GM23338 (cell line): ENCODE data around the gene PCED1A. TPM values are rescaled to one million over a fixed set of nuclear protein-coding genes. Genes with fewer than 3 reads are reported as not detected.

Experiments used
- ATAC-seq: fragments of 200-7000 bp; cut with Tn5 transposase; 3 replicates; pipeline ENCODE4 v1.9.1; 2020
- DNase-seq: peaks from one replicate; pipeline ENCODE4 v3.0.0-alpha.2; 2015; ENCODE audit warnings: low spot score
- H2AFZ ChIP-seq: fragments of 200-600 bp; sonication (generic); 2 replicates; pipeline ENCODE4 v1.8.0; 2016; ENCODE audit warnings: antibody characterized with exemption, mild to moderate bottlenecking, moderate library complexity
- H3F3A ChIP-seq: fragments of 200-600 bp; sonication (generic); replicated peaks from 2 replicates; pipeline ENCODE4 v1.8.0; 2017; ENCODE audit warnings: antibody characterized with exemption, mixed run types, low read depth
- H3K27ac ChIP-seq: fragments of 200-600 bp; sonication (generic); 2 replicates; pipeline ENCODE4 v1.6.1; 2016; ENCODE audit warnings: low read depth
- H3K27me3 ChIP-seq: fragments of 200-600 bp; sonication (generic); 2 replicates; pipeline ENCODE4 v1.8.0; 2016; ENCODE audit warnings: mild to moderate bottlenecking, mixed run types, moderate library complexity; ENCODE audit not compliant: insufficient read depth
- H3K36me3 ChIP-seq: fragments of 200-600 bp; sonication (generic); 2 replicates; pipeline ENCODE4 v1.8.0; 2016; ENCODE audit warnings: mild to moderate bottlenecking; ENCODE audit not compliant: insufficient read depth
- H3K4me1 ChIP-seq: fragments of 200-600 bp; sonication (generic); 2 replicates; pipeline ENCODE4 v1.8.0; 2016; ENCODE audit warnings: mild to moderate bottlenecking, moderate library complexity; ENCODE audit not compliant: insufficient read depth
- H3K4me2 ChIP-seq: fragments of 200-600 bp; sonication (generic); 2 replicates; pipeline ENCODE4 v1.7.1; 2017; ENCODE audit warnings: mixed run types
- H3K4me3 ChIP-seq: fragments of 200-600 bp; sonication (generic); 2 replicates; pipeline ENCODE4 v1.6.1; 2016; ENCODE audit warnings: mixed run types
- H3K79me2 ChIP-seq: fragments of 200-600 bp; sonication (generic); replicated peaks from 2 replicates; pipeline ENCODE4 v1.8.0; 2017; ENCODE audit warnings: mild to moderate bottlenecking; ENCODE audit not compliant: insufficient read depth
- H3K9me2 ChIP-seq: fragments of 200-600 bp; sonication (generic); 2 replicates; pipeline ENCODE4 v1.8.0; 2017; ENCODE audit not compliant: insufficient read depth
- H4K20me1 ChIP-seq: fragments of 200-600 bp; sonication (generic); replicated peaks from 2 replicates; pipeline ENCODE4 v1.8.0; 2017; ENCODE audit warnings: mild to moderate bottlenecking; ENCODE audit not compliant: insufficient read depth
- H3K27ac Mint-ChIP-seq: 2 replicates; pipeline ENCODE4 v1.8.0; 2020; ENCODE audit warnings: inconsistent platforms, mild to moderate bottlenecking, moderate library complexity, mixed read lengths
- H3K27me3 Mint-ChIP-seq: 3 replicates; pipeline ENCODE4 v1.8.0; 2022; ENCODE audit warnings: low read depth, mild to moderate bottlenecking, moderate library complexity, mixed read lengths, inconsistent platforms; ENCODE audit not compliant: insufficient read depth, poor library complexity
- H3K36me3 Mint-ChIP-seq: 3 replicates; pipeline ENCODE4 v1.8.0; 2021; ENCODE audit warnings: low read depth, mild to moderate bottlenecking, inconsistent platforms, moderate library complexity, mixed read lengths
- H3K4me1 Mint-ChIP-seq: 3 replicates; pipeline ENCODE4 v1.8.0; 2020; ENCODE audit warnings: mild to moderate bottlenecking, inconsistent platforms, mixed read lengths
- H3K4me3 Mint-ChIP-seq: 3 replicates; pipeline ENCODE4 v1.8.0; 2021; ENCODE audit warnings: moderate library complexity, mild to moderate bottlenecking, inconsistent platforms, mixed read lengths
- H3K9me3 Mint-ChIP-seq: 3 replicates; pipeline ENCODE4 v1.8.0; 2020; ENCODE audit warnings: moderate library complexity, mild to moderate bottlenecking, inconsistent platforms, mixed read lengths
- EZH2phosphoT487 ChIP-seq: fragments of 200-600 bp; sonication (generic); IDR thresholded peaks from one replicate; pipeline ENCODE4 v1.8.1; 2018; ENCODE audit warnings: antibody characterized with exemption; ENCODE audit not compliant: unreplicated experiment
- JUNB ChIP-seq: IDR thresholded peaks from one replicate; pipeline ENCODE4 v1.6.1; 2016; ENCODE audit warnings: antibody characterized with exemption; ENCODE audit not compliant: unreplicated experiment
- NANOG ChIP-seq: IDR thresholded peaks from 2 replicates; pipeline ENCODE4 v1.6.1; 2016; ENCODE audit warnings: antibody characterized with exemption, borderline replicate concordance
- POLR2AphosphoS5 ChIP-seq: IDR thresholded peaks from 2 replicates; pipeline ENCODE4 v1.6.1; 2016; ENCODE audit warnings: antibody characterized with exemption, low read depth
- STAT1 ChIP-seq: IDR thresholded peaks from one replicate; pipeline ENCODE4 v1.6.1; 2016; ENCODE audit warnings: antibody characterized with exemption; ENCODE audit not compliant: unreplicated experiment
- ZNF331 ChIP-seq: fragments of 250-450 bp; sonication (Bioruptor Pico); IDR thresholded peaks from 2 replicates; pipeline ENCODE4 v1.5.0; 2020; ENCODE audit warnings: low read depth, mild to moderate bottlenecking, moderate library complexity
- polyA plus RNA-seq: library from polyadenylated mRNA; unstranded; fragments of >200 nt; fragmentation: Nextera tagmentation; extraction: Ambion mirVana; gene quantifications from 2 replicates; pipeline ENCODE4 v1.2.1, GENCODE V29; 2016
- total RNA-seq: library from RNA; depleted of rRNA; stranded (reverse); fragments of >200 nt; shearing (Covaris generic); gene quantifications from 2 replicates; pipeline ENCODE4 v1.2.3, GENCODE V29; 2014
- TF ChIP-seq, protein P1 (sequence below): IDR thresholded peaks from one replicate; pipeline ENCODE4 v1.6.1; 2018; ENCODE audit warnings: antibody characterized with exemption; ENCODE audit not compliant: unreplicated experiment
- TF ChIP-seq, protein P2 (sequence below), 2 experiments: fragments of 200-600 bp in 1 of 2; sonication (generic) in 1 of 2; conservative IDR thresholded peaks; 2 replicates each; pipeline versions ENCODE4 v1.5.1 to v1.6.1; 2016 to 2017; ENCODE audit warnings: antibody characterized with exemption in 2 of 2, low read depth in 2 of 2, mild to moderate bottlenecking in 2 of 2, moderate library complexity in 1 of 2

Gene PCED1A
- total and polyA plus RNA-seq, 2 experiments from 2014 or later = 5.0 to 8.9 TPM

DNA sequence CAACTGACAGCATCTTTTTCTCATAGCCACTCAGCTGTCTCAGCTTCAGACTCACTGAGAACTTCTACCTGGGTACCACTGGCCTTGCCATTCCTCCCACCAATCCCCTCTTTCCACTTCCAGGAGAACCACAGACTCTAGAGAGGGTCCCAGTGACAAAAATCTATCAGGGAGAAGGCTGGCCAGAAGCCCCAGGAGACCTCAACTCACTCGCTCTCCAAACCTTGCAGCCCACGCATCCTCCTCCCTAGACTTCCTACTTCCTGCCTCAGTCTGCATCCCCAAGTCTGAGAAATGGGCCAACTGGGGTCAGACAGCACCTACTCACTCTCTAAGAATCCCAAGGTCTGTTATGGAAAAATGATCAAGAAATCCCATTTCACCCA, 23.1 kb downstream of the PCED1A start:
- H3K27me3 ChIP-seq = peaks cover 57% of the 10 kb centered on the region
- H3K4me1 ChIP-seq = peaks cover 4% of the 10 kb centered on the region; the same call in 1 of the 2 replicates
- Mint-ChIP-seq H3K27me3 (peaks cover 34% of the 10 kb centered on the region), H3K4me1 (peaks cover 13% of the 10 kb centered on the region), H3K27ac (no peak overlapping the region), H3K4me3 (no peak overlapping the region), H3K36me3 (peaks cover 7% of the 10 kb centered on the region; the same call in 2 of the 3 replicates), H3K9me3 (peaks cover 15% of the 10 kb centered on the region)
- no peaks in the 10 kb centered on the region for H3K79me2 ChIP-seq
- no peak for ATAC-seq
- DNase-seq = no peak
- H3K36me3 ChIP-seq = no peaks in the 10 kb centered on the region
- no peak for TF ChIP-seq JUNB
- TF ChIP-seq STAT1 = no peak
- TF ChIP-seq, protein P1, sequence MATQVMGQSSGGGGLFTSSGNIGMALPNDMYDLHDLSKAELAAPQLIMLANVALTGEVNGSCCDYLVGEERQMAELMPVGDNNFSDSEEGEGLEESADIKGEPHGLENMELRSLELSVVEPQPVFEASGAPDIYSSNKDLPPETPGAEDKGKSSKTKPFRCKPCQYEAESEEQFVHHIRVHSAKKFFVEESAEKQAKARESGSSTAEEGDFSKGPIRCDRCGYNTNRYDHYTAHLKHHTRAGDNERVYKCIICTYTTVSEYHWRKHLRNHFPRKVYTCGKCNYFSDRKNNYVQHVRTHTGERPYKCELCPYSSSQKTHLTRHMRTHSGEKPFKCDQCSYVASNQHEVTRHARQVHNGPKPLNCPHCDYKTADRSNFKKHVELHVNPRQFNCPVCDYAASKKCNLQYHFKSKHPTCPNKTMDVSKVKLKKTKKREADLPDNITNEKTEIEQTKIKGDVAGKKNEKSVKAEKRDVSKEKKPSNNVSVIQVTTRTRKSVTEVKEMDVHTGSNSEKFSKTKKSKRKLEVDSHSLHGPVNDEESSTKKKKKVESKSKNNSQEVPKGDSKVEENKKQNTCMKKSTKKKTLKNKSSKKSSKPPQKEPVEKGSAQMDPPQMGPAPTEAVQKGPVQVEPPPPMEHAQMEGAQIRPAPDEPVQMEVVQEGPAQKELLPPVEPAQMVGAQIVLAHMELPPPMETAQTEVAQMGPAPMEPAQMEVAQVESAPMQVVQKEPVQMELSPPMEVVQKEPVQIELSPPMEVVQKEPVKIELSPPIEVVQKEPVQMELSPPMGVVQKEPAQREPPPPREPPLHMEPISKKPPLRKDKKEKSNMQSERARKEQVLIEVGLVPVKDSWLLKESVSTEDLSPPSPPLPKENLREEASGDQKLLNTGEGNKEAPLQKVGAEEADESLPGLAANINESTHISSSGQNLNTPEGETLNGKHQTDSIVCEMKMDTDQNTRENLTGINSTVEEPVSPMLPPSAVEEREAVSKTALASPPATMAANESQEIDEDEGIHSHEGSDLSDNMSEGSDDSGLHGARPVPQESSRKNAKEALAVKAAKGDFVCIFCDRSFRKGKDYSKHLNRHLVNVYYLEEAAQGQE = no peak
- no peak for TF ChIP-seq EZH2phosphoT487
- no peak for TF ChIP-seq POLR2AphosphoS5
- TF ChIP-seq ZNF331 (CRISPR knock-in tag) = no peak
- TF ChIP-seq NANOG = no peak
- H3K27ac ChIP-seq = no peak overlapping the region
- H3F3A ChIP-seq = no peaks in the 10 kb centered on the region
- H2AFZ ChIP-seq = no peak overlapping the region
- no peak overlapping the region for H3K4me2 ChIP-seq
- no peaks in the 10 kb centered on the region for H4K20me1 ChIP-seq
- H3K9me2 ChIP-seq = no peaks in the 10 kb centered on the region
- no peak overlapping the region for H3K4me3 ChIP-seq

DNA sequence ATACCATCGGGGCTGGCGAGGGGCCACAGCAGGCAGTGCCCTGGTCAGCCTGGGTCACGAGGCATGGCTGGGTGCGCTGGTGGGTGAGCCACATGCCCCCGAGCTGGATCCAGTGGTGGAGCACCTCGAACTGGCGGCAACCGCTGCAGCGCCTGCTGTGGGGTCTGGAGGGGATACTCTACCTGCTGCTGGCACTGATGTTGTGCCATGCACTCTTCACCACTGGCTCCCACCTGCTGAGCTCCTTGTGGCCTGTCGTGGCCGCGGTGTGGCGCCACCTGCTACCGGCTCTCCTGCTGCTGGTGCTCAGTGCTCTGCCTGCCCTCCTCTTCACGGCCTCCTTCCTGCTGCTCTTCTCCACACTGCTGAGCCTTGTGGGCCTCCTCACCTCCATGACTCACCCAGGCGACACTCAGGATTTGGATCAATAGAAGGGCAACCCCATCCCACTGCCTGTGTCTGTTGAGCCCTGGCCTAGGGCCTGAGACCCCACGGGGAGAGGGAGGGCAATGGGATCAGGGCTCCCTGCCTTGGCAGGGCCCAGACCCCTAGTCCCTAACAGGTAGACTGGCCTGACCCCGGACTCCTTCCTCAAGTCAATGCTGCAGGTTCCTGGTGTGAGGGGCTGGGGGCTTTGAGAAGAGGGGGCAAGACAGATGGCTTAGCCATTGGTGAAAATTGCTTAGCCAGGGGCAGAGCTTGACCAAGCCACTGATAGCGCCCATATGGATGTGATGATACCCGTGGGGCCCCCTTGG, 23.7 kb downstream of the PCED1A start:
- Histone ChIP-seq H3F3A (no peaks in the 10 kb centered on the region), H3K4me1 (peaks cover 4% of the 10 kb centered on the region; the same call in 1 of the 2 replicates), H3K9me2 (no peaks in the 10 kb centered on the region), H3K4me2 (no peak overlapping the region), H2AFZ (no peak overlapping the region), H3K79me2 (no peaks in the 10 kb centered on the region), H4K20me1 (no peaks in the 10 kb centered on the region), H3K4me3 (no peak overlapping the region), H3K36me3 (no peaks in the 10 kb centered on the region), H3K27me3 (peaks cover 57% of the 10 kb centered on the region), H3K27ac (no peak overlapping the region)
- H3K4me1 Mint-ChIP-seq = peaks cover 12% of the 10 kb centered on the region
- peaks cover 28% of the 10 kb centered on the region for H3K27me3 Mint-ChIP-seq
- peak; percentile 53 for DNase-seq
- ATAC-seq = peak; percentile 32
- H3K27ac Mint-ChIP-seq = no peak overlapping the region
- TF ChIP-seq, protein P1 = no peak
- TF ChIP-seq EZH2phosphoT487 (no peak), NANOG (no peak), ZNF331 (CRISPR knock-in tag) (no peak)
- TF ChIP-seq, protein P2, sequence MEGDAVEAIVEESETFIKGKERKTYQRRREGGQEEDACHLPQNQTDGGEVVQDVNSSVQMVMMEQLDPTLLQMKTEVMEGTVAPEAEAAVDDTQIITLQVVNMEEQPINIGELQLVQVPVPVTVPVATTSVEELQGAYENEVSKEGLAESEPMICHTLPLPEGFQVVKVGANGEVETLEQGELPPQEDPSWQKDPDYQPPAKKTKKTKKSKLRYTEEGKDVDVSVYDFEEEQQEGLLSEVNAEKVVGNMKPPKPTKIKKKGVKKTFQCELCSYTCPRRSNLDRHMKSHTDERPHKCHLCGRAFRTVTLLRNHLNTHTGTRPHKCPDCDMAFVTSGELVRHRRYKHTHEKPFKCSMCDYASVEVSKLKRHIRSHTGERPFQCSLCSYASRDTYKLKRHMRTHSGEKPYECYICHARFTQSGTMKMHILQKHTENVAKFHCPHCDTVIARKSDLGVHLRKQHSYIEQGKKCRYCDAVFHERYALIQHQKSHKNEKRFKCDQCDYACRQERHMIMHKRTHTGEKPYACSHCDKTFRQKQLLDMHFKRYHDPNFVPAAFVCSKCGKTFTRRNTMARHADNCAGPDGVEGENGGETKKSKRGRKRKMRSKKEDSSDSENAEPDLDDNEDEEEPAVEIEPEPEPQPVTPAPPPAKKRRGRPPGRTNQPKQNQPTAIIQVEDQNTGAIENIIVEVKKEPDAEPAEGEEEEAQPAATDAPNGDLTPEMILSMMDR (conservative IDR thresholded peaks at IDR 0.05; ENCODE audit: low read depth in 2 of 2) = peak; percentile 46 to 80
- H3K9me3 Mint-ChIP-seq = peaks cover 13% of the 10 kb centered on the region
- H3K4me3 Mint-ChIP-seq = no peak overlapping the region
- H3K36me3 Mint-ChIP-seq = peaks cover 6% of the 10 kb centered on the region; the same call in 2 of the 3 replicates
